AG10803 (cell line): Measurements from ENCODE around the gene MATN3.
A peak's percentile ranks its signal among the peaks of the same experiment; 100 is the strongest.

Experiments
- DNase-seq: peaks from one replicate; pipeline ENCODE4 v3.0.0; 2010; ENCODE audit warnings: low read depth
- H3K4me3 ChIP-seq: 2 replicates; pipeline ENCODE4 v1.5.1; 2011; ENCODE audit warnings: mild to moderate bottlenecking, low read length, control low read depth
- CTCF ChIP-seq: conservative IDR thresholded peaks from 2 replicates; pipeline ENCODE4 v1.5.1; 2011; ENCODE audit warnings: mild to moderate bottlenecking, low read length, control low read depth, inconsistent platforms

MATN3 gene

GRCh38 chr2:20012032-20012281 lies 511 bp downstream of the MATN3 start:
- H3K4me3 ChIP-seq = peak overlapping the region; percentile 39
- DNase-seq = no peak
- TF ChIP-seq CTCF = no peak

DNA sequence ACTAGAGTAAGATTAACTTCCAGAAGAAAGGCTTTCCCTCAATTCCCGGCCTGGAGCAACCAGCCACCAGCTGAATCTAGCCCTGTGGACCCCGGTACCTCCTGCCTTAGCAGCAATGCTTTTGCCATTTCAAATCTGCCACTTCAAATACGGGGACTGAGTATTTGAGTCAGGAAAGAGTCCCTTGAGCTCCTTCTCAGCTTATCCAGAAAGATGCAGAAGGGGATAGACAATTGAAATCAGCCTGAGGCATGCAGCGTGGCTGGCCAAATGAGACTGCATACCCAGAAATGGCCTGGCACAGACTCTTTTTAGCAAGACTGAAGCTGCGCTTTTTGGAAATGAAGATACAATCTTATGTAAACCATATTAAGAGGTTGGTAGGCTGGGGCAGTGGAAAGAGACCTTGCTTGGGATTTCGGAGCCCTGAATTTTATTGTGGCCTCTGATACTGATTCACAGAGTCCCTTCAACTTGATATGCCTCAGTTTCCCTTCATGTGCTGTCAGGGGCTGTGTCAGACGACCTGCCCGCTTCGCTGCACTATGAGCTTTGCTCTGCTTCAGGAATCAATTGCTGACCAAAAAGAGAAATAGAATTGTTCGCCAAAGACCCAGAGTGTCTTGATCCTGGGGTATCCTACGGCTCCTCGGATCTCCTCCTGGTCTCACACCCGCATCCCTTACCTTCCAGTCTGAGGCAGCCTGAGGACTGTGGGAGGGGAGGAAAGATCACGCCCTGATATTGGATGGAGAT lies 1.0 kb downstream of the MATN3 start:
- no peak for TF ChIP-seq CTCF
- no peak overlapping the region; the same call in 1 of the 2 replicates for H3K4me3 ChIP-seq
- no peak for DNase-seq

GRCh38 chr2:20008703-20009102 lies 3.8 kb downstream of the MATN3 start:
- no peak for DNase-seq
- TF ChIP-seq CTCF = no peak
- H3K4me3 ChIP-seq = no peak overlapping the region

- no peak for TF ChIP-seq CTCF
- no peak for DNase-seq
- no peak overlapping the region for H3K4me3 ChIP-seq
Observed at GRCh38 chr2:20005891-20006470, 6.5 kb downstream of the MATN3 start.

GRCh38 chr2:20005067-20005627 lies 7.3 kb downstream of the MATN3 start:
- H3K4me3 ChIP-seq = no peak overlapping the region
- no peak for DNase-seq
- TF ChIP-seq CTCF = no peak

GRCh38 chr2:20001361-20001863 lies 11.1 kb downstream of the MATN3 start:
- no peak overlapping the region for H3K4me3 ChIP-seq
- TF ChIP-seq CTCF = no peak
- no peak for DNase-seq

DNA sequence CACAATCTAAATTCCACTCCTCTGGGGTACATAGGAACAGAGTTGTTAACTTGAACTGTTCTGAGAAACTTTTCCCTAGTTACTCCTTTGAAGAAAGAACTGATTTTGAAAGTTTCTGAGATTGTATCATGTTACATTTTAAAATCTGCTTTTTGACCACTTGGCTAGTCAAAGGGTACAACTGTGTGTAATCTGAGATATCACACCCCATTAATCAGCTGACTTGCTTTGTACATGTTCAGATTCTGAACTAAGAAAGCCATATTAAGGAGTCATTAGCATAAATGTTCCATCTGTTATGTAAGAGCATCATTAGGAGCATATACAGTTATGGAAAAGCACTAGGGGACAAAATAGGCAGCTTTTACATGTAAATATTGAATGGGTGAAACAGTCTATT lies 18.7 kb downstream of the MATN3 start:
- no peak for TF ChIP-seq CTCF
- no peak for DNase-seq
- H3K4me3 ChIP-seq = no peak overlapping the region
